RWPE1 (cell line): ENCODE results near the gene SP110.

Experiments used
- CTCF ChIA-PET: fragments of 350-600 bp; sonication (Branson Sonifier 250); formaldehyde crosslinking; extraction: SDS; loops from one replicate; lab custom pipeline; 2021; lab: Yijun Ruan, JAX
- POLR2A ChIA-PET: fragments of 400-600 bp; formaldehyde crosslinking; extraction: SDS; loops from one replicate; lab custom pipeline; 2020; ENCODE audit warnings: antibody characterized with exemption; ENCODE audit not compliant: low non-redundant PET; lab: Yijun Ruan, JAX
- DNase-seq: peaks from one replicate; pipeline ENCODE4 v3.0.0; 2012; ENCODE audit warnings: low spot score
- H3K27ac ChIP-seq: fragments of 450-650 bp; 2 replicates; pipeline ENCODE4 v1.5.1; 2017
- TF ChIP-seq, protein P1 (sequence below): fragments of 450-650 bp; conservative IDR thresholded peaks from 2 replicates; pipeline ENCODE4 v1.5.1; 2017; ENCODE audit warnings: low read depth, mild to moderate bottlenecking

SP110 gene

DNA sequence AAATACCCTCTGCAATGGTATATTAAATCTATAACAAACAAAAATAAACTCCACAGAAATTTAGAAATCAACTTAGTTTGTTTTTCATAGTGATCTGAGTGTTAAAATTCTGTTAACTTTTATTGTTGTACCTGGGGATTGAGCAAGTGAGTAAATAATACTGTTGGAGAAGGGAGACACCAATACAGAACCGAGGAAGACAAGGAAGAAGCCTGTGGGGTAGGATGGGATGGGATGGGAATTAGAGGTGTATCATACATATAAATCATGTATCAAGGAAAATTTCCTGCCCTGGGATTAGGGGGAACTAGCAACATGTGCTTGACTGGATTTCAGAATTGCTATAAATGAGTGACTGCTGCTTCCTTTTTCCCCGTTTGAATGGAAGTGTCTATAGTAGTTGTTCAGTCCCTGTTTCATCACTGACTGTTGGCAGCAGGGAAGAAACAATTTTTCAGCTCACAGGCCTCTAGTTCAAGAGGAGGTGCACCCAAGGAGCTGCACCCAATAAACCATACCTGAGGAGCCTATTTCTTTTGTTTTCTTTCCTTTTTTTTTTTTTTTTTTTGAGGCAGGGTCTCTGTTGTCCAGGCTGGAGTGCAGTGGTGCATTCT lies 53.1 kb downstream of the SP110 start:
- ChIA-PET CTCF (interaction anchor here (0.6 kb wide), 1 partner anchor 424 kb away, joined by 3 read pairs; no protein-coding TSS in a partner anchor), POLR2A (interaction anchor here (0.6 kb wide), 1 partner anchor 1367 kb away, joined by 3 read pairs; no protein-coding TSS in a partner anchor)
- no peak for DNase-seq
- TF ChIP-seq, protein P1, sequence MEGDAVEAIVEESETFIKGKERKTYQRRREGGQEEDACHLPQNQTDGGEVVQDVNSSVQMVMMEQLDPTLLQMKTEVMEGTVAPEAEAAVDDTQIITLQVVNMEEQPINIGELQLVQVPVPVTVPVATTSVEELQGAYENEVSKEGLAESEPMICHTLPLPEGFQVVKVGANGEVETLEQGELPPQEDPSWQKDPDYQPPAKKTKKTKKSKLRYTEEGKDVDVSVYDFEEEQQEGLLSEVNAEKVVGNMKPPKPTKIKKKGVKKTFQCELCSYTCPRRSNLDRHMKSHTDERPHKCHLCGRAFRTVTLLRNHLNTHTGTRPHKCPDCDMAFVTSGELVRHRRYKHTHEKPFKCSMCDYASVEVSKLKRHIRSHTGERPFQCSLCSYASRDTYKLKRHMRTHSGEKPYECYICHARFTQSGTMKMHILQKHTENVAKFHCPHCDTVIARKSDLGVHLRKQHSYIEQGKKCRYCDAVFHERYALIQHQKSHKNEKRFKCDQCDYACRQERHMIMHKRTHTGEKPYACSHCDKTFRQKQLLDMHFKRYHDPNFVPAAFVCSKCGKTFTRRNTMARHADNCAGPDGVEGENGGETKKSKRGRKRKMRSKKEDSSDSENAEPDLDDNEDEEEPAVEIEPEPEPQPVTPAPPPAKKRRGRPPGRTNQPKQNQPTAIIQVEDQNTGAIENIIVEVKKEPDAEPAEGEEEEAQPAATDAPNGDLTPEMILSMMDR: no peak
- no peak overlapping the region for H3K27ac ChIP-seq

DNA sequence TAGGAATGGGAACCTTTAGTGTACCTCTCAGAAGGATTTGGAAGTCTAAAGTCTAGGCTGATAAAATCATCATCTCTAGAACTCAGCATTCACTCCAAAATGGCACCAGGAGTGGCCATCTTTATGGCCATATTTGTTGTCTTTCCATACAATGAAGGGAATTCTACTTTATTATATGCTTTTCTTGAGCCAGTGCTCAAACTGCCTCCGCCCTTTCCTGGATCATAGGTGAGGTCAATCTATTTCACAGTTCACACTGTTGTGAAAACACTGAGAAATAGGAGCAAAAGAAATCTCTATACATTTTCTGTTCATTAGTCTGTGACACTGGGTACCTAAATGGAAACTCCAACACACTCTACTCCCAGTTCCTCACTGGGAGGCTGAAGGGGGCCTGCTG lies 55.6 kb downstream of the SP110 start:
- no peak for DNase-seq
- H3K27ac ChIP-seq: no peak overlapping the region
- CTCF ChIA-PET: no interaction called here
- TF ChIP-seq, protein P1: no peak
- POLR2A ChIA-PET: no interaction called here

GRCh38 chr2:230162981-230163380 lies 56.8 kb downstream of the SP110 start:
- ChIA-PET CTCF (interaction anchor here (0.7 to 1.3 kb wide), 2 partner anchors 95 to 270 kb away, joined by 3 read pairs; no protein-coding TSS in a partner anchor), POLR2A (no interaction called here)
- TF ChIP-seq, protein P1: no peak
- DNase-seq: no peak
- H3K27ac ChIP-seq: no peak overlapping the region

- H3K27ac ChIP-seq: no peak overlapping the region
- ChIA-PET CTCF (interaction anchor here (0.7 to 1.4 kb wide), 4 partner anchors 9 to 437 kb away, joined by 3 to 11 read pairs (median 3); partner anchors contain the start of gene SLC16A14), POLR2A (no interaction called here)
- peak; percentile 20 for DNase-seq
- TF ChIP-seq, protein P1: no peak
Measured at GRCh38 chr2:230161184-230161583, 58.6 kb downstream of the SP110 start.

DNA sequence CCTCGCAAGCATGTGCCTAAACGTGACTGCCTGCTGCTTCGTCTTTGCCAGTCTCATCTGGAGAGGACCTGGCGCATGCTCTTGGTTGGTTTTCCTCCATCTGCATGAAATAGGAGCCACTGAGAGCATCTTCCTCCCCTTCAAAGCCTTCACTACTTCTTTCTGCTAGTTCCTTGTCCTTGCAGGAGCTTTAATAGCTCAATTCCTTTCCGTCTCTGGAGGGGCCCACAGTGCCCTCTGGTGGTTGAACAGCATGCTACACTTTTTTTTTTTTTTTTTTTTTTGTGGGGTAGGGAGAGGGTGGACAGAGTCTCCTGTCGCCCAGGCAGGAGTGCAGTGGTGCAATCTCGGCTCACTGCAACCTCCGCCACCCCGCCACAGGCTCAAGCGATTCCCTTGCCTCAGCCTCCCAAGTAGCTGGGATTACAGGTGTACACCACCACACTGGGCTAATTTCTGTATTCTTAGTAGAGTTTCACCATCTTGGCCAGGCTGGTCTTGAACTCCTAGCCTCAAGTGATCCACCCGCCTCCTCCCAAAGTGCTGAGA lies 59.6 kb downstream of the SP110 start:
- ChIA-PET POLR2A (no interaction called here), CTCF (interaction anchor here (0.6 to 1.4 kb wide), 25 partner anchors 10 to 1199 kb away, joined by 3 to 8 read pairs (median 3); partner anchors contain the start of gene SLC16A14)
- H3K27ac ChIP-seq: no peak overlapping the region
- TF ChIP-seq, protein P1: peak; percentile 69
- peak; percentile 43 for DNase-seq

DNA sequence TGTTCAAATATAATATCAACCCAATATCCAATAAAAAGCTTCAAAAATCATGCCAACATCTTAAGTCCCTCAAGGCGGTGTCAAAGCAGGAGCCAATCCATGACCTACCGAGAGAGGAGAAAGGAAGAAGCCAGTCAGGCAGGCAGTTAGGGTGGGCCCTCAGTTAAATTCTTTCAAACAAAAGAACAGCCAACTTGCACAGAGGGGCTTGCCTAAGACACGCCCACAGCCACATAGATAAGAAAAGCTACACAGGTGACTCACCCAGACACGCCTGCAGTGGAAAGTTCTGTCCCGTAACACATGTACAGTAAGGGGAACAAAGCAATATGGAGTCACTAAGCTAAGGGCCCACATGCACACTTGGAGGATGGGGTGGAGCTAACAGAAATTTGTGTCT lies 61.3 kb downstream of the SP110 start:
- no peak for DNase-seq
- TF ChIP-seq, protein P1: no peak
- CTCF ChIA-PET: interaction anchor here (2.0 kb wide), 1 partner anchor 150 kb away, joined by 7 read pairs; no protein-coding TSS in a partner anchor
- POLR2A ChIA-PET: interaction anchor here (0.6 kb wide), 1 partner anchor 1049 kb away, joined by 3 read pairs; no protein-coding TSS in a partner anchor
- no peak overlapping the region for H3K27ac ChIP-seq
